GM12878 (cell line): ENCODE measurements around the gene RET.

Experiments
- ELK1 ChIP-seq: IDR thresholded peaks from 2 replicates; pipeline ENCODE4 v1.6.1; 2012; ENCODE audit warnings: low read depth, low read length, improper control_type of control experiment
- NRF1 ChIP-seq: conservative IDR thresholded peaks from 2 replicates; pipeline ENCODE4 v1.6.1; 2011; ENCODE audit warnings: mild to moderate bottlenecking, low read depth, low read length, improper control_type of control experiment
- POLR2A ChIP-seq: IDR thresholded peaks from 2 replicates; pipeline ENCODE4 v1.6.1; 2011; ENCODE audit warnings: low read depth, mild to moderate bottlenecking, low read length
- SUPT20H ChIP-seq: IDR thresholded peaks from 2 replicates; pipeline ENCODE4 v1.6.1; 2011; ENCODE audit warnings: low read depth, mild to moderate bottlenecking, low read length, moderate library complexity, borderline replicate concordance; ENCODE audit not compliant: control insufficient read depth

- TF ChIP-seq POLR2A: no peak
- TF ChIP-seq ELK1: no peak
- TF ChIP-seq SUPT20H: no peak
- no peak for TF ChIP-seq NRF1
Measured at GRCh38 chr10:43127442-43127841, 50.6 kb downstream of the RET start.
